K562 (cell line): ENCODE measurements around the gene MGAT4B. TPM values are rescaled to one million over a fixed set of nuclear protein-coding genes. Genes with fewer than 3 reads are reported as not detected.

ENCODE experiments used
- BRF2 ChIP-seq: IDR thresholded peaks from 3 replicates; pipeline ENCODE4 v1.6.1; 2011; ENCODE audit warnings: borderline replicate concordance, mild to moderate bottlenecking; ENCODE audit not compliant: insufficient read length, insufficient read depth
- C11orf30 ChIP-seq: fragments of 450-650 bp; IDR thresholded peaks from 2 replicates; pipeline ENCODE4 v1.6.1; 2016; ENCODE audit warnings: low read depth, mild to moderate bottlenecking
- CAMTA2 ChIP-seq: fragments of 250-450 bp; sonication (Bioruptor Pico); conservative IDR thresholded peaks from 2 replicates; pipeline ENCODE4 v1.5.1; 2022
- CBX5 ChIP-seq: IDR thresholded peaks from 2 replicates; pipeline ENCODE4 v1.6.1; 2014; ENCODE audit warnings: low read depth, borderline replicate concordance
- FOSL1 ChIP-seq: fragments of 200-800 bp; sonication (Bioruptor generic); conservative IDR thresholded peaks from 2 replicates; pipeline ENCODE4 v1.6.1; 2016; ENCODE audit warnings: missing genetic modification characterization, missing compliant biosample characterization
- GABPB2 ChIP-seq: fragments of 250-450 bp; sonication (Bioruptor Pico); conservative IDR thresholded peaks from 2 replicates; pipeline ENCODE4 v1.5.1; 2021; ENCODE audit warnings: mild to moderate bottlenecking
- NR1H2 ChIP-seq: sonication (generic); formaldehyde crosslinking; IDR thresholded peaks from 2 replicates; pipeline ENCODE4 v1.4.0; 2020; ENCODE audit warnings: mild to moderate bottlenecking, missing genetic modification reagents
- POLR2AphosphoS5 ChIP-seq: IDR thresholded peaks from 2 replicates; pipeline ENCODE4 v1.6.1; 2011; ENCODE audit warnings: mild to moderate bottlenecking, low read depth, low read length, moderate library complexity; ENCODE audit not compliant: control insufficient read depth, insufficient read depth
- SIN3B ChIP-seq: fragments of 450-650 bp; IDR thresholded peaks from 2 replicates; pipeline ENCODE4 v1.6.1; 2017; ENCODE audit warnings: low read depth, mild to moderate bottlenecking, moderate library complexity
- SNRNP70 ChIP-seq: fragments of 200-400 bp; formaldehyde crosslinking; optimal IDR thresholded peaks from 2 replicates; pipeline ENCODE3; 2017; ENCODE audit warnings: low read depth, low read length
- SOX6 ChIP-seq: fragments of 450-650 bp; IDR thresholded peaks from 2 replicates; pipeline ENCODE4 v1.6.1; 2014; ENCODE audit warnings: mild to moderate bottlenecking
- THRB ChIP-seq: fragments of 450-650 bp; formaldehyde crosslinking; conservative IDR thresholded peaks from 2 replicates; pipeline ENCODE4 v1.4.0; 2022; ENCODE audit warnings: mild to moderate bottlenecking, missing genetic modification characterization
- ZBTB40 ChIP-seq, 2 experiments: fragments of 450-650 bp in 1 of 2; sonication (generic) in 1 of 2; formaldehyde crosslinking in 1 of 2; IDR thresholded peaks; 2 replicates each; pipeline versions ENCODE4 v1.7.1 to v1.9.0; 2016 to 2022; ENCODE audit warnings: inconsistent platforms in 1 of 2, mild to moderate bottlenecking in 1 of 2, missing genetic modification reagents in 1 of 2
- ZNF212 ChIP-seq: fragments of 450-650 bp; formaldehyde crosslinking; IDR thresholded peaks from 2 replicates; pipeline ENCODE4 v1.4.0; 2020; ENCODE audit warnings: mild to moderate bottlenecking
- ZNF224 ChIP-seq: sonication (generic); formaldehyde crosslinking; IDR thresholded peaks from 2 replicates; pipeline ENCODE4 v1.8.0; 2022; ENCODE audit warnings: mild to moderate bottlenecking, missing genetic modification reagents
- ZNF695 ChIP-seq: fragments of 450-650 bp; formaldehyde crosslinking; IDR thresholded peaks from 2 replicates; pipeline ENCODE4 v1.4.0; 2020; ENCODE audit warnings: mild to moderate bottlenecking, moderate library complexity
- ZNF79 ChIP-seq: fragments of 250-450 bp; sonication (Bioruptor Pico); IDR thresholded peaks from 2 replicates; pipeline ENCODE4 v1.4.0; 2020; ENCODE audit warnings: low read depth, mild to moderate bottlenecking, moderate library complexity
- polyA plus RNA-seq, 8 experiments: library from polyadenylated mRNA; depleted of rRNA in 4 of 8; stranded (reverse) in 5 of 8; unstranded in 3 of 8; fragments of >200 nt; fragmentation: Nextera tagmentation in 2 of 8; fragmentation: Illumina TruSeq in 1 of 8; extraction: Ambion mirVana in 2 of 8; extraction: Trizol in 1 of 8; gene quantifications; 2 replicates each; pipeline versions ENCODE4 v1.2.1 to v1.2.3, GENCODE V29; 2011 to 2014; ENCODE audit warnings: inconsistent platforms in 1 of 8, missing spikeins in 1 of 8
- total RNA-seq, 7 experiments: library from RNA; depleted of rRNA in 6 of 7; stranded (reverse); fragments of >200 nt in 6 of 7; fragmentation: Illumina TruSeq in 2 of 7; extraction: Trizol in 2 of 7; gene quantifications; 2 replicates each; pipeline versions ENCODE4 v1.2.1 to v1.2.3, GENCODE V29; 2011 to 2021; ENCODE audit warnings: low replicate concordance in 1 of 7

MGAT4B gene
- total and polyA plus RNA-seq, 9 of the 15 experiments (the other 6 are each of a cell fraction or from before 2014, with no cell fraction given): 0.34 to 133 (median 75.4) TPM

- TF ChIP-seq ZBTB40 (IDR thresholded peaks at IDR 0.05) (no peak), ZBTB40 (CRISPR knock-in tag; IDR thresholded peaks at IDR 0.05) (no peak), NR1H2 (0 out of 2 replicates have a peak, but pooled peaks have one; percentile 42), ZNF79 (CRISPR knock-in tag) (no peak), THRB (CRISPR knock-in tag) (no peak), BRF2 (no peak), SOX6 (no peak), C11orf30 (peak; percentile 98), CBX5 (no peak), SNRNP70 (no peak), ZNF695 (no peak), SIN3B (peak; percentile 76), ZNF212 (no peak), CAMTA2 (no peak), GABPB2 (no peak), ZNF224 (CRISPR knock-in tag) (no peak), POLR2AphosphoS5 (peak; percentile 97), FOSL1 (tag) (peak; percentile 10; the same call in 1 of the 2 replicates)
These were observed 14.0 kb upstream of the MGAT4B start, which contains the start of gene SQSTM1 (continued) for GRCh38 chr5:179820483-179821297.
